PC-3 (cell line): ENCODE measurements around the gene PIM1.

ENCODE experiments used
- CTCF ChIP-seq: fragments of 300-600 bp; sonication (generic); conservative IDR thresholded peaks from 2 replicates; pipeline ENCODE4 v1.5.1; 2017; ENCODE audit warnings: antibody characterized with exemption, low read depth, mild to moderate bottlenecking, low read length
- EZH2 ChIP-seq: fragments of 300-600 bp; sonication (generic); IDR thresholded peaks from one replicate; pipeline ENCODE4 v1.6.1; 2017; ENCODE audit warnings: antibody characterized with exemption, mild to moderate bottlenecking, low read length; ENCODE audit not compliant: unreplicated experiment
- EZH2phosphoT487 ChIP-seq: fragments of 300-600 bp; sonication (generic); IDR thresholded peaks from 2 replicates; pipeline ENCODE4 v1.6.1; 2018; ENCODE audit warnings: mild to moderate bottlenecking, antibody characterized with exemption, low read length, borderline replicate concordance

GRCh38 chr6:37204014-37204751 lies 34.2 kb downstream of the PIM1 start:
- TF ChIP-seq CTCF (no peak), EZH2 (no peak), EZH2phosphoT487 (no peak)
